Activated T-helper 2 cell treated with anti-CD3 and anti-CD28 coated beads, Interferon-gamma antibody, Interleukin-2, Interleukin-4, amounts not matched to agents 10 μg/mL and 5 μg/mL and 100 μg/mL, durations not matched to agents 14 hours and 24 hours and 36 hours (primary cell): ENCODE results near the gene TBC1D9B. TPM values are rescaled to one million over a fixed set of nuclear protein-coding genes. Genes with fewer than 3 reads are reported as not detected.
A peak's percentile ranks its signal among the peaks of the same experiment; 100 is the strongest.

ENCODE experiments used
- DNase-seq: peaks from one replicate; pipeline ENCODE4 v3.0.0; 2021; ENCODE audit warnings: low spot score
- H3K27ac Mint-ChIP-seq: one replicate; pipeline ENCODE4 v1.8.0; 2021; ENCODE audit warnings: mixed read lengths
- H3K27me3 Mint-ChIP-seq: one replicate; pipeline ENCODE4 v1.8.0; 2021; ENCODE audit warnings: low read depth, mixed read lengths
- H3K36me3 Mint-ChIP-seq: one replicate; pipeline ENCODE4 v1.8.0; 2021; ENCODE audit warnings: low read depth, mixed read lengths
- H3K4me1 Mint-ChIP-seq: one replicate; pipeline ENCODE4 v1.8.0; 2021; ENCODE audit warnings: low read depth, mixed read lengths
- H3K4me3 Mint-ChIP-seq: one replicate; pipeline ENCODE4 v1.8.0; 2021; ENCODE audit warnings: low read depth, mild to moderate bottlenecking, moderate library complexity, mixed read lengths
- H3K9me3 Mint-ChIP-seq: one replicate; pipeline ENCODE4 v1.8.0; 2021; ENCODE audit warnings: mixed read lengths
- intact Hi-C: fragments of 100-400 bp; cut with micrococcal nuclease; formaldehyde crosslinking; loops from one replicate; pipeline ENCODE4 v1.15.1; 2023
- total RNA-seq: library from RNA; stranded (reverse); gene quantifications from 2 replicates; pipeline ENCODE4 v1.2.3, GENCODE V29; 2022

TBC1D9B gene
- total RNA-seq, 1 donor from 2014 or later = 125 TPM

DNA sequence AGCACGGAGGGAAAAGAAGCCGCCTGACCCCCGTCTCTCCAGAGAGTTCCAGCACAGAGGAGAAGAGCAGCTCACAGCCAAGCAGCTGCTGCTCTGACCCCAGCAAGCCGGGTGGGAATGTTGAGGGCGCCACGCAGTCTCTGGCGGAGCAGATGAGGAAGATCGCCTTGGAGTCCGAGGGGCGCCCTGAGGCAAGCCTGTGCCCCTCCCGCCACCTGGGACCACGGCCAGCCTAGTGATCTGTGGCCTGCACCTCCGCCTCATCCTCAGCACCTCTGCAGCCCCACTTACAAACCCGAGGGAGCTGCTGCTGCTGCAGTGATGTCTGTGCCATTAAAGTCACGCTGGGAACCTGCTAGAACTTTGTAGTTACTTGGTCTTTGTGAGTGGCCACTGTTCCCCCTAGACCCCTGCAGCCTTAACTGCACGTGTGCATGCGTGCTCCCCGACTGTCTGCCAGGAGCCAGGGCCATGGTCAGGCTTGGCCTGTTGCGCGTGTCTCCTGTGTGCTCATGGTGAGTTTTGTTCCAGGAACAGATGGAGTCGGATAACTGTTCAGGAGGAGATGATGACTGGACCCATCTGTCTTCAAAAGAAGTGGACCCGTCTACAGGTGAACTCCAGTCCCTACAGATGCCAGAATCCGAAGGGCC, 74.5 kb downstream of the TBC1D9B start:
- Mint-ChIP-seq H3K27me3 (no peaks in the 10 kb centered on the region), H3K4me1 (peaks cover 19% of the 10 kb centered on the region), H3K4me3 (no peak overlapping the region), H3K27ac (no peak overlapping the region), H3K36me3 (peaks cover 85% of the 10 kb centered on the region), H3K9me3 (no peaks in the 10 kb centered on the region)
- no peak for DNase-seq
- intact Hi-C loops = no loop called here

- Mint-ChIP-seq H3K9me3 (no peaks in the 10 kb centered on the region), H3K36me3 (peaks cover 89% of the 10 kb centered on the region), H3K27me3 (no peaks in the 10 kb centered on the region), H3K4me3 (no peak overlapping the region), H3K4me1 (peaks cover 26% of the 10 kb centered on the region), H3K27ac (no peak overlapping the region)
- intact Hi-C loops = no loop called here
- DNase-seq = no peak
Measured at GRCh38 chr5:179832039-179832745, 75.5 kb downstream of the TBC1D9B start.

- no peak for DNase-seq
- H3K36me3 Mint-ChIP-seq = peaks cover 89% of the 10 kb centered on the region
- peaks cover 16% of the 10 kb centered on the region for H3K4me1 Mint-ChIP-seq
- H3K4me3 Mint-ChIP-seq = no peak overlapping the region
- no peaks in the 10 kb centered on the region for H3K27me3 Mint-ChIP-seq
- no peak overlapping the region for H3K27ac Mint-ChIP-seq
- H3K9me3 Mint-ChIP-seq = no peaks in the 10 kb centered on the region
- intact Hi-C loops = no loop called here
Measured at GRCh38 chr5:179830818-179831468, 76.8 kb downstream of the TBC1D9B start.

DNA sequence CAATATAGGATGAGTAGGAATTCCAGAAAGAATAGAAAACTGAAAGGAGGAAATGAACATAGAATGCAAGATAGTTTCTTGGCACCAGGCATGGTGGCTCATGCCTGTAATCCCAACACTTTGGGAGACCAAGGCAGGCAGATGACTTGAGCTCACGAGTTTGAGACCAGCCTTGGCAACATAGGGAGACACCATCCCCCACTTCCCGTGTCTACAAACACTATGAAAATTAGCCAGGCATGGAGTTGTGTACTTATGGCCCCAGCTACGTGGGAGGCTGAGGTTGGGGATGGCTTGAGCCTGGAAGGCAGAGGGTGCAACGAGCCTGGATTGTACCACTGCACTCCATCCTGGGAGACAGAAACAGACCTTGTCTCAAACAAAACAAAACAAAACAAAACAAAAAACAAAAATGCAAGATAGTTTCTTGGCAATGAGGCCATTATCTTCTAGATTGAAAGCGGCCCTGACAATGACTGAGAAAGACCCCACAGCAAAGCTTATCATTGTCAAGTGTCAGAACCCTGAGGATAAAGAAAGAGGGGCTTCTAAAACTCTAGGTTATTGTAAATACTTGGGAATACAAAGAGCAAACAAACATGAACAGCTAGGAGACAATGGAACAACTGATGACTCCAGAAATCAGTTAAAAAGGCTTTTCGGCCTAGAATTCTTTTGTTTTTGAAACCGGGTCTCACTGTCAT, 77.8 kb downstream of the TBC1D9B start:
- Mint-ChIP-seq H3K9me3 (no peaks in the 10 kb centered on the region), H3K36me3 (peaks cover 89% of the 10 kb centered on the region), H3K27me3 (no peaks in the 10 kb centered on the region), H3K27ac (no peak overlapping the region), H3K4me3 (no peak overlapping the region), H3K4me1 (peaks cover 14% of the 10 kb centered on the region)
- DNase-seq = no peak
- intact Hi-C loops = loop anchor here (10.0 kb wide), 1 partner anchor 275 kb away; the partner anchor contains the start of gene RUFY1

- H3K4me1 Mint-ChIP-seq = peaks cover 17% of the 10 kb centered on the region
- peaks cover 97% of the 10 kb centered on the region for H3K36me3 Mint-ChIP-seq
- intact Hi-C loops = loop anchor here (10.0 kb wide), 1 partner anchor 274 kb away; the partner anchor contains the start of gene RUFY1
- DNase-seq = no peak
- H3K27ac Mint-ChIP-seq = peak overlapping the region; percentile 35
- H3K27me3 Mint-ChIP-seq = no peaks in the 10 kb centered on the region
- no peak overlapping the region for H3K4me3 Mint-ChIP-seq
- H3K9me3 Mint-ChIP-seq = no peaks in the 10 kb centered on the region
Measured at GRCh38 chr5:179828756-179829421, 78.8 kb downstream of the TBC1D9B start.

GRCh38 chr5:179827680-179828079, 80.0 kb downstream of the TBC1D9B start:
- intact Hi-C loops = loop anchor here (10.0 kb wide), 1 partner anchor 273 kb away; the partner anchor contains the start of gene RUFY1
- Mint-ChIP-seq H3K4me1 (peaks cover 21% of the 10 kb centered on the region), H3K36me3 (peaks cover 97% of the 10 kb centered on the region), H3K27ac (peak overlapping the region; percentile 69), H3K9me3 (no peaks in the 10 kb centered on the region), H3K27me3 (no peaks in the 10 kb centered on the region), H3K4me3 (no peak overlapping the region)
- DNase-seq = no peak

GRCh38 chr5:179825655-179826182, 82.0 kb downstream of the TBC1D9B start:
- no peak overlapping the region for H3K4me3 Mint-ChIP-seq
- H3K9me3 Mint-ChIP-seq = no peaks in the 10 kb centered on the region
- DNase-seq = no peak

GRCh38 chr5:179824745-179825112, 83.0 kb downstream of the TBC1D9B start:
- peaks cover 77% of the 10 kb centered on the region for H3K36me3 Mint-ChIP-seq
- intact Hi-C loops = loop anchor here (5.0 to 10.0 kb wide), 3 partner anchors 33 to 270 kb away; partner anchors contain the start of genes HNRNPH1, MRNIP and RUFY1
- no peaks in the 10 kb centered on the region for H3K9me3 Mint-ChIP-seq
- H3K4me3 Mint-ChIP-seq = no peak overlapping the region
- H3K27ac Mint-ChIP-seq = no peak overlapping the region
- peaks cover 35% of the 10 kb centered on the region for H3K4me1 Mint-ChIP-seq
- no peaks in the 10 kb centered on the region for H3K27me3 Mint-ChIP-seq
- no peak for DNase-seq

More at GRCh38 chr5:179825655-179826182, 82.0 kb downstream of the TBC1D9B start:
- intact Hi-C loops = loop anchor here (10.0 kb wide), 1 partner anchor 271 kb away; the partner anchor contains the start of gene RUFY1
- Mint-ChIP-seq H3K36me3 (peaks cover 86% of the 10 kb centered on the region), H3K27me3 (no peaks in the 10 kb centered on the region), H3K27ac (no peak overlapping the region), H3K4me1 (peaks cover 30% of the 10 kb centered on the region)

- peaks cover 36% of the 10 kb centered on the region for H3K4me1 Mint-ChIP-seq
- DNase-seq = no peak
- no peaks in the 10 kb centered on the region for H3K27me3 Mint-ChIP-seq
- intact Hi-C loops = loop anchor here (5.0 to 10.0 kb wide), 3 partner anchors 33 to 269 kb away; partner anchors contain the start of genes HNRNPH1, MRNIP and RUFY1
- peaks cover 71% of the 10 kb centered on the region for H3K36me3 Mint-ChIP-seq
- H3K9me3 Mint-ChIP-seq = no peaks in the 10 kb centered on the region
- no peak overlapping the region for H3K4me3 Mint-ChIP-seq
- H3K27ac Mint-ChIP-seq = no peak overlapping the region
Measured at GRCh38 chr5:179823937-179824744, 83.6 kb downstream of the TBC1D9B start.

DNA sequence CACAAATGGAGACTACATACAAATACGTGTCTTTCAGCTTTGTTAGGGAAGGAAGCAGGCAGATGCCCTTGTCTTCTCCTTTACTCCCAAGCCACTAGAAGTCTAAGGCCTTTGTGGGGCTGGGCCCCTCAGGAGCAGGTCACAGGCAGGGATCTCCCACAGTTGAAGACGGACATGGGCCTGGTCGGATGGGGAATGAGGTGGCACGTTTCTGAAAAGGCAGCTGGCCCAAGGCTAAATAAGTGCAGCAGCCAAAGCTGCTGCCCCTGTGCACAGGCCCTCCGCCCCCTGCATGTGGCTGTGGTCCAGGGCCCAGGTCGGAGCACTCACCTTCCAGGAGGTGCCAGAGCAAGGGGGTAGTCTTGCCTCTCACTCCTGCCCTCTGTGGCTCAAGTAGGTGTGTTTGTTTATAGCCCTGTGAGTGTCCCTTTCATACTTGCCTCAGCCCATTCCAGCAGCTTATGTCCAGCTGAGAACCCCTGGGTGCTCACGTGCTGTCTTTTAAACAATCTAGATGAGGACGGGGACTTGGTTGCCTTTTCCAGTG, 85.2 kb downstream of the TBC1D9B start:
- Mint-ChIP-seq H3K36me3 (peaks cover 55% of the 10 kb centered on the region), H3K27me3 (no peaks in the 10 kb centered on the region)

DNA sequence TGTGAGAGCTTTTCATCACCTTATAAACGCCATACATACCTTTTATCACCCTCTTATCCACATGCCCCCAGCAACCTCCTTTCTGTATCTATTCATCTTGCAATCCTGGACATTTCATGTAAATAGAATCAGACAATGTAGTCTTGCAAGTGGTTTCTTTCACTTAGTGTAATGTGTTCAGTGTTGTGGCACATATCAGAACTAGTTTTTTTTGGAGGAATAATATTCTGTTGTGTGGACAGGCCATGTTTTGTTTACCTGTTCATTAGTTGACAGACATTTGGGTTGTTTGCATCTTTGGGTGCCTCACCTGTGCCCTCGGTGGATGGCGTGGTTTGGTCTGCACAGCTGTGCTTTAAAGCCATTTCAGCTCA, 85.7 kb downstream of the TBC1D9B start:
- Mint-ChIP-seq H3K27me3 (no peaks in the 10 kb centered on the region), H3K27ac (peak overlapping the region; percentile 93), H3K4me3 (peak overlapping the region; percentile 91), H3K9me3 (no peaks in the 10 kb centered on the region), H3K36me3 (peaks cover 50% of the 10 kb centered on the region), H3K4me1 (peaks cover 32% of the 10 kb centered on the region)
- intact Hi-C loops = loop anchor here (5.0 to 10.0 kb wide), 3 partner anchors 35 to 267 kb away; partner anchors contain the start of genes HNRNPH1, MRNIP and RUFY1
- no peak for DNase-seq

More for the DNA sequence above, 85.2 kb downstream of the TBC1D9B start:
- Mint-ChIP-seq H3K27ac (peak overlapping the region; percentile 93), H3K9me3 (no peaks in the 10 kb centered on the region), H3K4me3 (peak overlapping the region; percentile 91), H3K4me1 (peaks cover 34% of the 10 kb centered on the region)
- intact Hi-C loops = loop anchor here (5.0 to 10.0 kb wide), 3 partner anchors 35 to 268 kb away; partner anchors contain the start of genes HNRNPH1, MRNIP and RUFY1
- DNase-seq = no peak
